OCI-LY1 (cell line): Measurements from ENCODE around the gene STAG1.

Experiments used
- CTCF ChIP-seq: fragments of 200-600 bp; sonication (generic), shearing (Covaris generic); IDR thresholded peaks from 2 replicates; pipeline ENCODE4 v1.5.1; 2017; ENCODE audit warnings: mild to moderate bottlenecking, antibody characterized with exemption, low read length, moderate library complexity, mixed read lengths
- EZH2 ChIP-seq: fragments of 200-600 bp; sonication (generic), shearing (Covaris generic); IDR thresholded peaks from 2 replicates; pipeline ENCODE4 v1.8.0; 2017; ENCODE audit warnings: borderline replicate concordance, mixed run types, mild to moderate bottlenecking, antibody characterized with exemption, low read length, moderate library complexity, mixed read lengths

- no peak for TF ChIP-seq CTCF
- TF ChIP-seq EZH2: no peak
Observed at GRCh38 chr3:136694321-136694720, 57.9 kb downstream of the STAG1 start.
